HepG2 (cell line): Measurements from ENCODE around the gene NOTUM. TPM values are rescaled to one million over a fixed set of nuclear protein-coding genes. Genes with fewer than 3 reads are reported as not detected.

Experiments used
- DNMT3B ChIP-seq: conservative IDR thresholded peaks from 2 replicates; pipeline ENCODE4 v1.6.1; 2016; ENCODE audit warnings: missing biosample characterization, control low read depth
- DR1 ChIP-seq: sonication (generic); formaldehyde crosslinking; IDR thresholded peaks from 2 replicates; pipeline ENCODE4 v1.8.0; 2021; ENCODE audit warnings: mild to moderate bottlenecking, missing genetic modification reagents, inconsistent platforms
- EEA1 ChIP-seq: sonication (generic); formaldehyde crosslinking; IDR thresholded peaks from 2 replicates; pipeline ENCODE4 v1.5.1; 2020; ENCODE audit warnings: mild to moderate bottlenecking, missing genetic modification reagents, borderline replicate concordance
- HMG20A ChIP-seq: IDR thresholded peaks from 2 replicates; pipeline ENCODE4 v1.6.1; 2016; ENCODE audit warnings: borderline replicate concordance
- IKZF1 ChIP-seq: fragments of 450-650 bp; IDR thresholded peaks from 2 replicates; pipeline ENCODE4 v1.7.1; 2016
- NCOA2 ChIP-seq: sonication (generic); formaldehyde crosslinking; IDR thresholded peaks from 2 replicates; pipeline ENCODE4 v1.8.0; 2022; ENCODE audit warnings: inconsistent platforms
- NCOR1 ChIP-seq: fragments of 200-600 bp; sonication (generic); IDR thresholded peaks from 2 replicates; pipeline ENCODE4 v1.7.0; 2017; ENCODE audit warnings: antibody characterized with exemption, low read length, borderline replicate concordance
- PPARG ChIP-seq: conservative IDR thresholded peaks from 2 replicates; pipeline ENCODE4 v1.6.1; 2016; ENCODE audit warnings: missing biosample characterization, missing genetic modification reagents
- SNAPC2 ChIP-seq: sonication (generic); formaldehyde crosslinking; IDR thresholded peaks from 2 replicates; pipeline ENCODE4 v1.8.1; 2022; ENCODE audit warnings: mild to moderate bottlenecking, missing genetic modification reagents
- ZBTB8A ChIP-seq: sonication (generic); formaldehyde crosslinking; IDR thresholded peaks from 2 replicates; pipeline ENCODE4 v1.4.0; 2020; ENCODE audit warnings: mild to moderate bottlenecking, low read depth, missing genetic modification reagents, borderline replicate concordance
- ZFP37 ChIP-seq: sonication (generic); formaldehyde crosslinking; IDR thresholded peaks from 2 replicates; pipeline ENCODE4 v1.4.0; 2020; ENCODE audit warnings: missing genetic modification reagents, borderline replicate concordance
- ZNF225 ChIP-seq: sonication (generic); formaldehyde crosslinking; IDR thresholded peaks from 2 replicates; pipeline ENCODE4 v1.4.0; 2020; ENCODE audit warnings: mild to moderate bottlenecking, missing genetic modification reagents
- ZNF24 ChIP-seq: fragments of 450-650 bp; IDR thresholded peaks from 2 replicates; pipeline ENCODE4 v1.6.1; 2017; ENCODE audit warnings: antibody characterized with exemption, mild to moderate bottlenecking
- ZNF484 ChIP-seq: sonication (generic); formaldehyde crosslinking; IDR thresholded peaks from 2 replicates; pipeline ENCODE4 v1.5.1; 2020; ENCODE audit warnings: mild to moderate bottlenecking, low read depth, missing genetic modification reagents, borderline replicate concordance
- ZNF510 ChIP-seq: sonication (generic); formaldehyde crosslinking; IDR thresholded peaks from 2 replicates; pipeline ENCODE4 v1.4.0; 2020; ENCODE audit warnings: low read depth, mild to moderate bottlenecking, missing genetic modification reagents
- ZNF724P ChIP-seq: sonication (generic); formaldehyde crosslinking; IDR thresholded peaks from 2 replicates; pipeline ENCODE4 v1.8.0; 2022; ENCODE audit warnings: missing genetic modification reagents, borderline replicate concordance
- polyA plus RNA-seq, 8 experiments: library from polyadenylated mRNA; depleted of rRNA in 3 of 8; stranded (reverse) in 7 of 8; unstranded in 1 of 8; fragments of >200 nt; fragmentation: Illumina TruSeq in 4 of 8; extraction: Trizol in 4 of 8; gene quantifications; 2 replicates each; pipeline versions ENCODE4 v1.2.1 to v1.2.3, GENCODE V29; 2011 to 2016; ENCODE audit warnings: low read depth in 4 of 8, missing spikeins in 1 of 8, mixed read lengths in 1 of 8; ENCODE audit not compliant: insufficient read depth in 1 of 8
- total RNA-seq, 5 experiments: library from RNA; depleted of rRNA; stranded (reverse); fragments of >200 nt; fragmentation: Illumina TruSeq; extraction: Trizol; gene quantifications; 2 replicates each; pipeline ENCODE4 v1.2.3, GENCODE V29; 2016; ENCODE audit warnings: low read depth in 1 of 5
- TF ChIP-seq, protein P1 (sequence below): sonication (generic); formaldehyde crosslinking; IDR thresholded peaks from 2 replicates; pipeline ENCODE4 v1.8.0; 2022; ENCODE audit warnings: missing genetic modification reagents, mild to moderate bottlenecking, borderline replicate concordance
- TF ChIP-seq, protein P2 (sequence below): fragments of 450-650 bp; IDR thresholded peaks from 2 replicates; pipeline ENCODE4 v1.6.1; 2017; ENCODE audit warnings: mild to moderate bottlenecking

The NOTUM gene
- total and polyA plus RNA-seq, 2 of the 13 experiments (the other 11 are each of a cell fraction or from before 2014, with no cell fraction given) = 150 to 160 TPM

DNA sequence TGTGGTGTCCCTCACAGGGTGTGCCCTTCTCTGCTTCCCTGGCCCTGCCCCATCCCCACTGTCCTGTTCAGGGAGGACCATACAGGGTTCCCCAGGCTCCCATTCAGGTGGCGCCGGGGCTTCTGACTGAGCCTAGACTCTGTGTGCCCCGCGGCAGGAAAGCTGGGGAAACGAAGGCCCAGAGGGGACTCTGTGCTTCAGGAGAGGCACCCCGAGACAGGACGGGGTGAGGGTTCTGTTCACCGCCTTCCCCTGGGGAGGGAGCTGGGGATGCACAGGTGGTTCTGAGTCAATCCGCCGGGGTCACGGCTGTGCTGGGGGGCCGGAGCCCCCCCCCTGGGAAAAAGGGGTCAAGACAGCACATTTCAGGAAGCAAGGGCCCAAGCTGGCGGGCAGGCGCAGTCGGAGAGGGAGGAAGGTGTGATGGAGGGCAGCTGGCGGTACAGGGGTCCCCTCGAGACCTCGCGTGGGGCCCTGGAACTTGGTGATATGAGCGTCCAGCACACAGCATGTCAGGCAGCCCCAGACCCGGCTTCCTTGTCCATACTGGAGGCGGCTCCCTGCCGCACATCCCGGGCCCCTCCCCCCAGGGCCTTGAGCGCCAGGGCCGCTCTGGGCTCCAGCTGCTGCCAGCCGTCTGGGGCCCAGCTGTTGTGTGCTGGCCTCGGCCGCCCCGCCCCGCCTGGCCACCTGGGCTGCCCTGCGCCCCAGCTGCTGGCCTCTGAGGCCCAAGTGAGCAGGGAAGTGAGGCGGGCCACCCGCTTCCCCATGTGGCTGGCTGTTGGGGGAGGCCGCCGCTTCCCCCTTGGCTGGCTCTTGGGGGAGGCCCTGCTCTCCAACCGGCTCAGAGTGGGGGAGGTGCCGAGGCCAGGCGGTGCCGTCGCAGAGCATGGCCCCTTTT, 5.6 kb upstream of the NOTUM start (continued):
- TF ChIP-seq DR1 (peak; percentile 79; the same call in 1 of the 2 replicates), EEA1 (CRISPR knock-in tag) (0 out of 2 replicates have a peak, but pooled peaks have one; percentile 50), ZNF484 (CRISPR knock-in tag) (no peak; the same call in 1 of the 2 replicates), IKZF1 (no peak), NCOA2 (CRISPR knock-in tag) (peak; percentile 85; the same call in 1 of the 2 replicates), ZFP37 (CRISPR knock-in tag) (no peak), SNAPC2 (CRISPR knock-in tag) (no peak; the same call in 1 of the 2 replicates), DNMT3B (no peak), HMG20A (CRISPR knock-in tag) (peak; percentile 69), NCOR1 (no peak; the same call in none of the 2 replicates), ZNF225 (CRISPR knock-in tag) (peak; percentile 7; the same call in 1 of the 2 replicates), ZNF510 (CRISPR knock-in tag) (no peak), ZNF24 (no peak), ZNF724P (CRISPR knock-in tag) (peak; percentile 91), PPARG (CRISPR knock-in tag) (peak; percentile 79), ZBTB8A (CRISPR knock-in tag) (no peak)
- TF ChIP-seq, protein P1, sequence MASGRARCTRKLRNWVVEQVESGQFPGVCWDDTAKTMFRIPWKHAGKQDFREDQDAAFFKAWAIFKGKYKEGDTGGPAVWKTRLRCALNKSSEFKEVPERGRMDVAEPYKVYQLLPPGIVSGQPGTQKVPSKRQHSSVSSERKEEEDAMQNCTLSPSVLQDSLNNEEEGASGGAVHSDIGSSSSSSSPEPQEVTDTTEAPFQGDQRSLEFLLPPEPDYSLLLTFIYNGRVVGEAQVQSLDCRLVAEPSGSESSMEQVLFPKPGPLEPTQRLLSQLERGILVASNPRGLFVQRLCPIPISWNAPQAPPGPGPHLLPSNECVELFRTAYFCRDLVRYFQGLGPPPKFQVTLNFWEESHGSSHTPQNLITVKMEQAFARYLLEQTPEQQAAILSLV (CRISPR knock-in tag) = peak; percentile 89; the same call in 1 of the 2 replicates
- TF ChIP-seq, protein P2, sequence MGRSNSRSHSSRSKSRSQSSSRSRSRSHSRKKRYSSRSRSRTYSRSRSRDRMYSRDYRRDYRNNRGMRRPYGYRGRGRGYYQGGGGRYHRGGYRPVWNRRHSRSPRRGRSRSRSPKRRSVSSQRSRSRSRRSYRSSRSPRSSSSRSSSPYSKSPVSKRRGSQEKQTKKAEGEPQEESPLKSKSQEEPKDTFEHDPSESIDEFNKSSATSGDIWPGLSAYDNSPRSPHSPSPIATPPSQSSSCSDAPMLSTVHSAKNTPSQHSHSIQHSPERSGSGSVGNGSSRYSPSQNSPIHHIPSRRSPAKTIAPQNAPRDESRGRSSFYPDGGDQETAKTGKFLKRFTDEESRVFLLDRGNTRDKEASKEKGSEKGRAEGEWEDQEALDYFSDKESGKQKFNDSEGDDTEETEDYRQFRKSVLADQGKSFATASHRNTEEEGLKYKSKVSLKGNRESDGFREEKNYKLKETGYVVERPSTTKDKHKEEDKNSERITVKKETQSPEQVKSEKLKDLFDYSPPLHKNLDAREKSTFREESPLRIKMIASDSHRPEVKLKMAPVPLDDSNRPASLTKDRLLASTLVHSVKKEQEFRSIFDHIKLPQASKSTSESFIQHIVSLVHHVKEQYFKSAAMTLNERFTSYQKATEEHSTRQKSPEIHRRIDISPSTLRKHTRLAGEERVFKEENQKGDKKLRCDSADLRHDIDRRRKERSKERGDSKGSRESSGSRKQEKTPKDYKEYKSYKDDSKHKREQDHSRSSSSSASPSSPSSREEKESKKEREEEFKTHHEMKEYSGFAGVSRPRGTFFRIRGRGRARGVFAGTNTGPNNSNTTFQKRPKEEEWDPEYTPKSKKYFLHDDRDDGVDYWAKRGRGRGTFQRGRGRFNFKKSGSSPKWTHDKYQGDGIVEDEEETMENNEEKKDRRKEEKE = no peak
